Trophoblast cell (in vitro differentiated cells and primary cell): ENCODE results near the gene GSG1L. TPM values are rescaled to one million over a fixed set of nuclear protein-coding genes. Genes with fewer than 3 reads are reported as not detected.
A peak's percentile ranks its signal among the peaks of the same experiment; 100 is the strongest.

ENCODE experiments used
- DNase-seq, 2 donors: peaks; one replicate each; pipeline ENCODE4 v3.0.0-alpha.2; 2016
- H2AFZ ChIP-seq: 2 replicates; pipeline ENCODE4 v1.6.1; 2013; ENCODE audit warnings: low read length, moderate library complexity, mild to moderate bottlenecking; ENCODE audit not compliant: insufficient read depth, poor library complexity
- H2AK5ac ChIP-seq: 2 replicates; pipeline ENCODE4 v1.6.1; 2013; ENCODE audit warnings: mild to moderate bottlenecking, low read length
- H2BK120ac ChIP-seq: 2 replicates; pipeline ENCODE4 v1.6.1; 2013; ENCODE audit warnings: low read length, mild to moderate bottlenecking, moderate library complexity; ENCODE audit not compliant: insufficient read depth, poor library complexity
- H2BK12ac ChIP-seq: 2 replicates; pipeline ENCODE4 v1.6.1; 2013; ENCODE audit warnings: mild to moderate bottlenecking, low read length, moderate library complexity
- H2BK5ac ChIP-seq: 2 replicates; pipeline ENCODE4 v1.6.1; 2013; ENCODE audit warnings: low read length, low read depth, moderate library complexity, mild to moderate bottlenecking; ENCODE audit not compliant: poor library complexity
- H3K14ac ChIP-seq: 2 replicates; pipeline ENCODE4 v1.6.1; 2013; ENCODE audit warnings: mild to moderate bottlenecking, low read length
- H3K18ac ChIP-seq: 2 replicates; pipeline ENCODE4 v1.6.1; 2013; ENCODE audit warnings: mild to moderate bottlenecking, low read length
- H3K23ac ChIP-seq: 2 replicates; pipeline ENCODE4 v1.6.1; 2013; ENCODE audit warnings: low read length
- H3K27ac ChIP-seq: 2 replicates; pipeline ENCODE4 v1.5.1; 2013; ENCODE audit warnings: low read depth, mild to moderate bottlenecking, inconsistent platforms, low read length, moderate library complexity
- H3K27me3 ChIP-seq: 2 replicates; pipeline ENCODE4 v1.6.1; 2013; ENCODE audit warnings: inconsistent platforms, mild to moderate bottlenecking, low read length, moderate library complexity; ENCODE audit not compliant: insufficient read depth
- H3K36me3 ChIP-seq, 2 experiments: 1 replicate in 1 of 2; 2 replicates in 1 of 2; pipeline ENCODE4 v1.6.1; 2013; ENCODE audit warnings: low read length in 2 of 2, mild to moderate bottlenecking in 2 of 2, moderate library complexity in 1 of 2; ENCODE audit not compliant: insufficient read depth in 2 of 2, control insufficient read depth in 1 of 2
- H3K4ac ChIP-seq: 2 replicates; pipeline ENCODE4 v1.6.1; 2013; ENCODE audit warnings: low read depth, mild to moderate bottlenecking, low read length, moderate library complexity
- H3K4me1 ChIP-seq, 2 experiments: 1 replicate in 1 of 2; 2 replicates in 1 of 2; pipeline ENCODE4 v1.6.1; 2013; ENCODE audit warnings: low read length in 2 of 2, mild to moderate bottlenecking in 2 of 2, moderate library complexity in 1 of 2; ENCODE audit not compliant: insufficient read depth in 2 of 2, control insufficient read depth in 1 of 2
- H3K4me2 ChIP-seq: 2 replicates; pipeline ENCODE4 v1.6.1; 2013; ENCODE audit warnings: inconsistent platforms, mild to moderate bottlenecking, low read length, moderate library complexity
- H3K4me3 ChIP-seq: 2 replicates; pipeline ENCODE4 v1.5.1; 2013; ENCODE audit warnings: mild to moderate bottlenecking, low read depth, low read length, inconsistent platforms
- H3K79me1 ChIP-seq: one replicate; pipeline ENCODE4 v1.6.1; 2013; ENCODE audit warnings: low read length
- H3K79me2 ChIP-seq: 2 replicates; pipeline ENCODE4 v1.6.1; 2013; ENCODE audit warnings: low read length, mild to moderate bottlenecking; ENCODE audit not compliant: control insufficient read depth, insufficient read depth, poor library complexity
- H3K9ac ChIP-seq: 2 replicates; pipeline ENCODE4 v1.6.1; 2013; ENCODE audit warnings: mild to moderate bottlenecking, low read length
- H3K9me3 ChIP-seq: 2 replicates; pipeline ENCODE4 v1.6.1; 2013; ENCODE audit warnings: low read depth, mild to moderate bottlenecking, control low read depth, inconsistent platforms, low read length; ENCODE audit not compliant: insufficient read depth
- H4K12ac ChIP-seq: 2 replicates; pipeline ENCODE4 v1.6.1; 2013; ENCODE audit warnings: low read depth, mild to moderate bottlenecking, low read length, moderate library complexity
- H4K8ac ChIP-seq: 2 replicates; pipeline ENCODE4 v1.6.1; 2013; ENCODE audit warnings: low read depth, mild to moderate bottlenecking, low read length, moderate library complexity
- H4K91ac ChIP-seq: one replicate; pipeline ENCODE4 v1.6.1; 2013; ENCODE audit warnings: low read depth, mild to moderate bottlenecking, low read length, moderate library complexity
- WGBS: extraction: QIAGEN DNeasy Blood & Tissue Kit; methylation state at CpG from one replicate; pipeline ENCODE4 v1.1.7; 2013; ENCODE audit warnings: missing lambda C conversion rate; ENCODE audit not compliant: insufficient read length, insufficient coverage; ENCODE audit errors: extremely low coverage; 5-methylcytosine and 5-hydroxymethylcytosine counted together
- polyA plus RNA-seq: library from polyadenylated mRNA; stranded (reverse); fragments of 200-250 nt; gene quantifications from 2 replicates; pipeline ENCODE4 v1.2.3, GENCODE V29; 2013

The GSG1L gene
- 0.01 and 0.03 TPM in 2 replicates for polyA plus RNA-seq

DNA sequence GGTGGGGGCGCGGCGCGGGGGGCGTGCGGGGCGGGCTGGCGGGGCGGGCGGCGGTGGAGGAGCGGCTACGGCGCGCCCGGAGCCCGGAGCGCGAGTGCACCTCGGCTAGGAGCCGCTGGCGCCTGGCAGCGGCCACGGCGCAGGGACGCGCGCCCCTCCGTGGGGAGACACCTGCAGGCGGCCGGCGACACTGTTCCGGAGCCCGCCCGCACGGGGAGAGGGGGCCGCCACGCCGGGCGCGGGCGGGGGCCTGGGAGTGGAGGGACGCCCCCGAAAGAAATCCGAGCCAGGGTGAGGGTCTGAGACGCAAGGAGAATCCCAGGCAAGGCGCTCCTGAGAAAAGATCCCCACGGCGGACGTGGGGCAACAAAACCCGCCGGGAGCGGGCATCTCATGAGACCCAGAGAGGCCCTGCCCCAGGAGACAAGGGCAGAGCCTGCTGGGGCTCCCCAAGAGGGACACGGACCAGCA, at the start of gene GSG1L:
TSS of gene GSG1L (minus strand) at position 124 of the 471 bp plus-strand sequence. CDS start 290 bp downstream, outside the sequence.
- Histone ChIP-seq H3K14ac (no peak within 1 kb of the TSS), H2AFZ (no peak within 1 kb of the TSS), H3K27ac (no peak within 1 kb of the TSS), H3K23ac (no peak within 1 kb of the TSS), H3K9me3 (peaks cover 5% of the 10 kb centered on the region), H3K18ac (no peak within 1 kb of the TSS), H3K79me2 (no peaks in the 10 kb centered on the region), H4K12ac (no peak within 1 kb of the TSS), H3K36me3 (no peaks in the 10 kb centered on the region), H2BK5ac (no peak within 1 kb of the TSS), H3K4me2 (peak within 1 kb of the TSS; percentile 90), H4K8ac (no peak within 1 kb of the TSS), H3K27me3 (peaks cover 32% of the 10 kb centered on the region), H2BK12ac (no peak within 1 kb of the TSS), H3K9ac (no peak within 1 kb of the TSS), H2AK5ac (no peak within 1 kb of the TSS), H3K4ac (no peak within 1 kb of the TSS), H3K4me1 (peaks cover 0 to 2% of the 10 kb centered on the region in 2 experiments), H4K91ac (no peak within 1 kb of the TSS), H2BK120ac (no peak within 1 kb of the TSS), H3K4me3 (peak within 1 kb of the TSS; percentile 60), H3K79me1 (no peaks in the 10 kb centered on the region)
- DNase-seq, result no peak
- WGBS, result no CpG with 5 or more reads among the region's 54 CpGs

DNA sequence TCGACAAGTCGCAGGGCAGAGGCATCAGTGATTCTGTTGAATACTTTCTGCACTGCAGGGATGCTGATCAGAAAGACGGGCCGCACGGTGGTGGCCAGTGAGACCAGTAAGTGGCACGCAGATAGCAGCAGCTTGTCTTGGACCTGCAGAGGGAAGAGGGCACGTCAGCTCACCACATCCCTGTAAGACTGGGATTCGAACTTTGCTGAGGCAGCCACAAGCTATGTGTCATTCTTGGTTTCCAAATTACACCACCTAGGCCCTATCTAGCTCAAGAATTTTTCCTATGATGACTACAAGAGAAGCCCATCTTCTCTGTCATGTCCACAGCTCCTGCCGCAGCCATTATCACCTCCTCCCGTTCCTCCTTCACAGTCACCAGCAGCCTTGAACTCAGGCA, 49.4 kb upstream of the GSG1L start:
- H3K36me3 ChIP-seq, result peaks cover 15 to 38% of the 10 kb centered on the region in 2 experiments
- H3K79me2 ChIP-seq, result no peaks in the 10 kb centered on the region
- H2AFZ ChIP-seq, result no peak overlapping the region
- H3K27ac ChIP-seq, result no peak overlapping the region
- H3K4ac ChIP-seq, result no peak overlapping the region
- no peak overlapping the region for H4K91ac ChIP-seq
- H3K23ac ChIP-seq, result no peak overlapping the region
- no peak overlapping the region for H3K4me3 ChIP-seq
- H3K14ac ChIP-seq, result no peak overlapping the region
- no peak overlapping the region for H2BK12ac ChIP-seq
- H3K4me2 ChIP-seq, result no peak overlapping the region
- no peak overlapping the region for H4K12ac ChIP-seq
- H3K18ac ChIP-seq, result no peak overlapping the region
- H4K8ac ChIP-seq, result no peak overlapping the region
- no peak overlapping the region for H2AK5ac ChIP-seq
- peaks cover 3% of the 10 kb centered on the region for H3K79me1 ChIP-seq
- no peak for DNase-seq
- no peaks in the 10 kb centered on the region for H3K9me3 ChIP-seq
- no peak overlapping the region for H2BK5ac ChIP-seq
- no CpG with 5 or more reads among the region's 10 CpGs for WGBS
- no peak overlapping the region for H3K9ac ChIP-seq
- H2BK120ac ChIP-seq, result no peak overlapping the region
- H3K4me1 ChIP-seq, result peaks cover 11 to 16% of the 10 kb centered on the region in 2 experiments
- H3K27me3 ChIP-seq, result no peaks in the 10 kb centered on the region

DNA sequence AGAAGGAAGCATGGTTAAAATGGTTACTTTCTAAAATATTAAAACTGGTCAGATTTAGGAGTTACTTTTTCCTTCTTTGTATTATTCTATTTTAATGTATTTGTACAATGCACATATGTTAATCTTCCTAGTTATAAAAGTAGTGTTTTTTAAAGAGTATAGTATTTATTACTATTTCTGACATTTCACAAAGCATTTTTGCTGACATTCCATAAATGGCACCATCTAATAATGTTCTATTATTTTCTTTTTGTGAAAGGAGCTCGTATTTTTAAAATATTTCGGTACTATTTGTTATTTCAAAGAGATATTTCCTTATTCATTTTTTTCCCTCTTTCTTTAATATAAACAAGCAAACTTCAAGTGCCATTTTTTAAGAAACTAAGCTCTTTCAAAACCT, 47.5 kb upstream of the GSG1L start:
- H4K12ac ChIP-seq, result no peak overlapping the region
- H4K8ac ChIP-seq, result no peak overlapping the region
- no peak overlapping the region for H3K27ac ChIP-seq
- WGBS, result no CpG with 5 or more reads among the region's 2 CpGs
- no peak overlapping the region for H2BK120ac ChIP-seq
- no peak overlapping the region for H3K4me2 ChIP-seq
- no peaks in the 10 kb centered on the region for H3K9me3 ChIP-seq
- DNase-seq, result no peak
- H2AK5ac ChIP-seq, result no peak overlapping the region
- H2BK12ac ChIP-seq, result no peak overlapping the region
- no peak overlapping the region for H4K91ac ChIP-seq
- no peak overlapping the region for H3K9ac ChIP-seq
- H3K79me2 ChIP-seq, result no peaks in the 10 kb centered on the region
- H3K14ac ChIP-seq, result no peak overlapping the region
- H3K18ac ChIP-seq, result no peak overlapping the region
- peaks cover 11 to 16% of the 10 kb centered on the region in 2 experiments for H3K4me1 ChIP-seq
- no peak overlapping the region for H3K4me3 ChIP-seq
- no peak overlapping the region for H3K23ac ChIP-seq
- H3K36me3 ChIP-seq, result peaks cover 28 to 53% of the 10 kb centered on the region in 2 experiments
- peaks cover 3% of the 10 kb centered on the region for H3K79me1 ChIP-seq
- no peak overlapping the region for H2BK5ac ChIP-seq
- no peak overlapping the region for H3K4ac ChIP-seq
- H2AFZ ChIP-seq, result no peak overlapping the region
- H3K27me3 ChIP-seq, result no peaks in the 10 kb centered on the region

DNA sequence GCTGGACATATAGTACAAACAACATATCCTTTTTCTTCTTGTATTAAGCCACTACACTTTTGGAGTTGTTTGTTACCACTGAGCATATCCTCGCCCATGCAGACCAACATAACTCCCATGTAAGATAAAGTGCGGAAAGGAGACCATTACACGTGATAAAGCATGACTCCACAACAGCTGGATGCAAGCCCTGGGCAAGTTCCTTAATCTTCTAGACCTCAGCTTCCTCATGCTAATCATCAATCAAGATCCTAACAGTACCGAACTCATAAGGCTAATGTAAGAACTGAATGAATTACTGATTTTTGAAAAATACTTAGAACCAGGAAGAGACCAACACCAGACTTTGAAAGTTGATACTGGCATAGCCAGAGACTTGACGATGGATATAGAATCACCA, 47.0 kb upstream of the GSG1L start:
- Histone ChIP-seq H2BK5ac (no peak overlapping the region), H3K18ac (no peak overlapping the region), H2BK120ac (no peak overlapping the region), H4K12ac (no peak overlapping the region), H2AK5ac (no peak overlapping the region), H3K79me1 (peaks cover 3% of the 10 kb centered on the region), H3K4me3 (no peak overlapping the region), H3K36me3 (peaks cover 30 to 50% of the 10 kb centered on the region in 2 experiments), H3K9ac (no peak overlapping the region), H3K9me3 (no peaks in the 10 kb centered on the region), H3K14ac (no peak overlapping the region), H3K4me1 (peaks cover 11 to 16% of the 10 kb centered on the region in 2 experiments), H2BK12ac (no peak overlapping the region), H4K91ac (no peak overlapping the region), H3K27ac (no peak overlapping the region), H4K8ac (no peak overlapping the region), H3K27me3 (no peaks in the 10 kb centered on the region), H3K4me2 (no peak overlapping the region), H3K4ac (no peak overlapping the region), H3K79me2 (no peaks in the 10 kb centered on the region), H2AFZ (no peak overlapping the region), H3K23ac (no peak overlapping the region)
- DNase-seq, result peak in 1 of 2 donors; percentile 4
- WGBS, result no CpG with 5 or more reads among the region's 5 CpGs
